ENCODE results near the gene IFT122.

GRCh38 chr3:129473067-129473768 lies 33.2 kb downstream of the IFT122 start:
- TF ChIP-seq, protein P1, sequence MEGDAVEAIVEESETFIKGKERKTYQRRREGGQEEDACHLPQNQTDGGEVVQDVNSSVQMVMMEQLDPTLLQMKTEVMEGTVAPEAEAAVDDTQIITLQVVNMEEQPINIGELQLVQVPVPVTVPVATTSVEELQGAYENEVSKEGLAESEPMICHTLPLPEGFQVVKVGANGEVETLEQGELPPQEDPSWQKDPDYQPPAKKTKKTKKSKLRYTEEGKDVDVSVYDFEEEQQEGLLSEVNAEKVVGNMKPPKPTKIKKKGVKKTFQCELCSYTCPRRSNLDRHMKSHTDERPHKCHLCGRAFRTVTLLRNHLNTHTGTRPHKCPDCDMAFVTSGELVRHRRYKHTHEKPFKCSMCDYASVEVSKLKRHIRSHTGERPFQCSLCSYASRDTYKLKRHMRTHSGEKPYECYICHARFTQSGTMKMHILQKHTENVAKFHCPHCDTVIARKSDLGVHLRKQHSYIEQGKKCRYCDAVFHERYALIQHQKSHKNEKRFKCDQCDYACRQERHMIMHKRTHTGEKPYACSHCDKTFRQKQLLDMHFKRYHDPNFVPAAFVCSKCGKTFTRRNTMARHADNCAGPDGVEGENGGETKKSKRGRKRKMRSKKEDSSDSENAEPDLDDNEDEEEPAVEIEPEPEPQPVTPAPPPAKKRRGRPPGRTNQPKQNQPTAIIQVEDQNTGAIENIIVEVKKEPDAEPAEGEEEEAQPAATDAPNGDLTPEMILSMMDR (IDR thresholded peaks at IDR 0.05 in 8 of 11, conservative IDR thresholded peaks at IDR 0.05 in 3 of 11), result no peak
- no peak for TF ChIP-seq POLR2A (IDR thresholded peaks at IDR 0.05)

All from spleen (tissue), 7 donors.